Testis (tissue), 3 donors: Measurements from ENCODE around the gene AHCY. TPM values are rescaled to one million over a fixed set of nuclear protein-coding genes. Genes with fewer than 3 reads are reported as not detected.

Experiments
- DNase-seq: peaks from one replicate; pipeline ENCODE4 v3.0.0-alpha.2; 2019
- H3K27ac ChIP-seq, 2 donors: fragments of 200-600 bp; sonication (generic); one replicate each; pipeline ENCODE4 v1.5.1; 2019
- H3K27me3 ChIP-seq: fragments of 200-600 bp; sonication (generic); one replicate; pipeline ENCODE4 v1.5.1; 2019
- H3K36me3 ChIP-seq: fragments of 200-600 bp; sonication (generic); one replicate; pipeline ENCODE4 v1.5.1; 2017; ENCODE audit warnings: low read depth; ENCODE audit errors: missing control alignments
- H3K4me1 ChIP-seq: fragments of 200-600 bp; sonication (generic); one replicate; pipeline ENCODE4 v1.5.1; 2019
- H3K4me3 ChIP-seq, 2 donors: fragments of 200-600 bp; sonication (generic); one replicate each; pipeline ENCODE4 v1.5.1; 2017 to 2019
- H3K9me3 ChIP-seq: fragments of 200-600 bp; sonication (generic); one replicate; pipeline ENCODE4 v1.5.1; 2017
- POLR2A ChIP-seq: fragments of 450-650 bp; IDR thresholded peaks from one replicate; pipeline ENCODE4 v1.6.1; 2017; ENCODE audit warnings: antibody characterized with exemption, mild to moderate bottlenecking, moderate library complexity
- WGBS, 2 donors: methylation state at CpG; one replicate each; pipeline ENCODE4 v1.1.5; 2018; 5-methylcytosine and 5-hydroxymethylcytosine counted together
- intact Hi-C: fragments of 100-400 bp; cut with DNase I; formaldehyde crosslinking; loops from one replicate; pipeline ENCODE4 v1.15.1; 2023; ENCODE audit warnings: low total_unique reads
- polyA plus RNA-seq: library from polyadenylated mRNA; stranded (reverse); fragments of 350-450 nt; fragmentation: Illumina TruSeq; extraction: RNeasy Lipid Tissue Mini Kit (QIAGEN cat#74804); gene quantifications from one replicate; pipeline ENCODE4 v1.2.3, GENCODE V29; 2014; ENCODE audit warnings: low read depth, low replicate concordance; ENCODE audit not compliant: insufficient read depth
- total RNA-seq, 2 donors: library from RNA; depleted of rRNA; stranded (reverse); fragments of >200 nt; gene quantifications; one replicate each; pipeline ENCODE4 v1.2.3, GENCODE V29; 2016
- TF ChIP-seq, protein P1 (sequence below), 3 experiments: fragments of 450-650 bp in 2 of 3; fragments of 200-600 bp in 1 of 3; sonication (generic) in 1 of 3; IDR thresholded peaks; one replicate each; pipeline ENCODE4 v1.5.1; 2016 to 2019; ENCODE audit warnings: antibody characterized with exemption in 3 of 3, mild to moderate bottlenecking in 2 of 3, moderate library complexity in 1 of 3

Gene AHCY
- total and polyA plus RNA-seq, 3 donors from 2014 or later = 127 to 237 (median 178) TPM

GRCh38 chr20:34324541-34324940 is 21.4 kb upstream of the AHCY start:
- no peaks in the 10 kb centered on the region for H3K36me3 ChIP-seq
- no peak for TF ChIP-seq POLR2A
- TF ChIP-seq, protein P1, sequence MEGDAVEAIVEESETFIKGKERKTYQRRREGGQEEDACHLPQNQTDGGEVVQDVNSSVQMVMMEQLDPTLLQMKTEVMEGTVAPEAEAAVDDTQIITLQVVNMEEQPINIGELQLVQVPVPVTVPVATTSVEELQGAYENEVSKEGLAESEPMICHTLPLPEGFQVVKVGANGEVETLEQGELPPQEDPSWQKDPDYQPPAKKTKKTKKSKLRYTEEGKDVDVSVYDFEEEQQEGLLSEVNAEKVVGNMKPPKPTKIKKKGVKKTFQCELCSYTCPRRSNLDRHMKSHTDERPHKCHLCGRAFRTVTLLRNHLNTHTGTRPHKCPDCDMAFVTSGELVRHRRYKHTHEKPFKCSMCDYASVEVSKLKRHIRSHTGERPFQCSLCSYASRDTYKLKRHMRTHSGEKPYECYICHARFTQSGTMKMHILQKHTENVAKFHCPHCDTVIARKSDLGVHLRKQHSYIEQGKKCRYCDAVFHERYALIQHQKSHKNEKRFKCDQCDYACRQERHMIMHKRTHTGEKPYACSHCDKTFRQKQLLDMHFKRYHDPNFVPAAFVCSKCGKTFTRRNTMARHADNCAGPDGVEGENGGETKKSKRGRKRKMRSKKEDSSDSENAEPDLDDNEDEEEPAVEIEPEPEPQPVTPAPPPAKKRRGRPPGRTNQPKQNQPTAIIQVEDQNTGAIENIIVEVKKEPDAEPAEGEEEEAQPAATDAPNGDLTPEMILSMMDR (IDR thresholded peaks at IDR 0.05) = no peak
- H3K4me1 ChIP-seq = no peaks in the 10 kb centered on the region
- H3K4me3 ChIP-seq = no peak overlapping the region
- no peak overlapping the region for H3K27ac ChIP-seq
- intact Hi-C loops = no loop called here
- DNase-seq = no peak
- no peaks in the 10 kb centered on the region for H3K27me3 ChIP-seq
- WGBS, 2 donors = 20 to 34% methylated on average over 2 of the region's 2 CpGs
- H3K9me3 ChIP-seq = no peaks in the 10 kb centered on the region

GRCh38 chr20:34322267-34323105 is 19.3 kb upstream of the AHCY start:
- Histone ChIP-seq H3K9me3 (no peaks in the 10 kb centered on the region), H3K27me3 (no peaks in the 10 kb centered on the region), H3K4me1 (no peaks in the 10 kb centered on the region), H3K27ac (no peak overlapping the region), H3K36me3 (no peaks in the 10 kb centered on the region), H3K4me3 (no peak overlapping the region)
- no peak for TF ChIP-seq POLR2A
- TF ChIP-seq, protein P1 (IDR thresholded peaks at IDR 0.05) = no peak
- intact Hi-C loops = no loop called here
- 70 to 75% methylated on average over 9 of the region's 9 CpGs for WGBS, 2 donors
- no peak for DNase-seq

DNA sequence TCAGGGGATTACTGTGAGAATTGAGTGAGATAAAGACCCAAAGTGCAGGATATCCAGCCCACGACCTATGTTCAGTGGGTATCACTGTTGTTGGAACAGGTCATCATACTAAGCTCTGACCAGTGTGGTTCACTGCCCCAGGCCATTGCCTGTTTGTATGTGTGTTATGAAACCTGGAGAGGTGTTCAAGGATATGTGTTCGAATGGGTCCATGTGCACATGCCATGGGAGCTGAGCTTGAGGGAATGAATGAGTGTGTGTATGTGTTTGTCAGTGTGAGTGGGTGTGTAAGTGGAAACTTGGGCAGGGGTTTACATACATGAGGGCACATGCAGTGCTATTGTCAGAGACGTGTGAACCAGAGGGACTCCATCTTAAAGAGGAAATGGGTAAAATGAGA is 17.7 kb upstream of the AHCY start:
- no peaks in the 10 kb centered on the region for H3K9me3 ChIP-seq
- DNase-seq = no peak
- H3K27me3 ChIP-seq = no peaks in the 10 kb centered on the region
- H3K36me3 ChIP-seq = no peaks in the 10 kb centered on the region
- intact Hi-C loops = no loop called here
- WGBS, 2 donors = 60 to 78% methylated on average over 2 to 3 of the region's 3 CpGs
- H3K4me3 ChIP-seq = no peak overlapping the region
- no peak for TF ChIP-seq POLR2A
- TF ChIP-seq, protein P1 (IDR thresholded peaks at IDR 0.05) = no peak
- no peaks in the 10 kb centered on the region for H3K4me1 ChIP-seq
- H3K27ac ChIP-seq = no peak overlapping the region

DNA sequence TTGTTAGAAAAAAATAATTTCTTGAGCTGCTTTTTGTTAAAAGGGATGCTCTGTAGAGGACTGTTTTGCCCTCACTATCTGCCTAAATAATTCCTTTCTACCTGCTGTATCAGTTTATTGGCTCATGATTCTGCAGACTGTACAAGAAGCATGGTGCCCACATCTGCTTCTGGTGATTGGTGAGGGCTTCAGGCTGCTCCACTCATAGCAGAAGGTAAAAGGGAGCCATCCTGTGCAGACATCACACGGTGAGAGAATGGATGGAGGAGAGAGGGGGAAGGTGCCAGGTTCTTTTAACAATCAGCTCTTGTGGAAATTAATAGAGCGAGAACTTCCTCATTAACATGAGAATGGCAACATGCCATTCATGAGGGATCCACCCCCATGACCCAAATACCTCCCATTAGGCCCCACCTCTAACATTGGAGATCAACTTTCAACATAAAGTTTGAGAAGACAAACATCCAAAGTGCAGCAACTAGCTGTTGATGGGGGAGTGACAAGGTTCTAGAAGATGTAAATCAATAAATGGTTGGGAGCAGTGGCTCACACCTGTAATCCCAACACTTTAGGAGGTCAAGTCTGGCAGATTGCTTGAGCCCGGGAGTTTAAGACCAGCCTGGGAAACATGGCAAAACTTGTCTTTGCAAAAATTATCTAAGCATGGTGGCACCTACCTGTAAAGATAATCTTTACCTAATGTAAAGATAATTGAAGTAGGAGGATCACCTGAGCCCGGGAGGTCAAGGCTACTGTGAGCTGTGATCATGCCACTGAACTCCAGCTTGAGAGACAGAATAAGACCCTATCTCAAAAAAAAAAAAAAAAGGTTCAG is 15.7 kb upstream of the AHCY start:
- DNase-seq = no peak
- H3K9me3 ChIP-seq = no peaks in the 10 kb centered on the region
- no peaks in the 10 kb centered on the region for H3K36me3 ChIP-seq
- WGBS, 2 donors = 69 to 74% methylated on average over 4 of the region's 4 CpGs
- no peak for TF ChIP-seq POLR2A
- TF ChIP-seq, protein P1 (IDR thresholded peaks at IDR 0.05) = no peak
- no peak overlapping the region for H3K27ac ChIP-seq
- H3K27me3 ChIP-seq = no peaks in the 10 kb centered on the region
- intact Hi-C loops = loop anchor here (10.0 kb wide), 2 partner anchors 124 to 156 kb away; no protein-coding TSS in a partner anchor
- no peak overlapping the region for H3K4me3 ChIP-seq
- no peaks in the 10 kb centered on the region for H3K4me1 ChIP-seq
